DND-41 (cell line): ENCODE results near the gene ATG5.

Source experiments
- EZH2 ChIP-seq: IDR thresholded peaks from 3 replicates; pipeline ENCODE4 v1.6.1; 2012; ENCODE audit warnings: borderline replicate concordance, low read depth, mild to moderate bottlenecking, moderate library complexity, low read length, inconsistent platforms; ENCODE audit not compliant: severe bottlenecking
- TF ChIP-seq, protein P1 (sequence below): IDR thresholded peaks from 2 replicates; pipeline ENCODE4 v1.5.1; 2012; ENCODE audit warnings: borderline replicate concordance, low read length, moderate library complexity, mild to moderate bottlenecking; ENCODE audit not compliant: poor library complexity, severe bottlenecking; ENCODE audit errors: extremely low read depth

DNA sequence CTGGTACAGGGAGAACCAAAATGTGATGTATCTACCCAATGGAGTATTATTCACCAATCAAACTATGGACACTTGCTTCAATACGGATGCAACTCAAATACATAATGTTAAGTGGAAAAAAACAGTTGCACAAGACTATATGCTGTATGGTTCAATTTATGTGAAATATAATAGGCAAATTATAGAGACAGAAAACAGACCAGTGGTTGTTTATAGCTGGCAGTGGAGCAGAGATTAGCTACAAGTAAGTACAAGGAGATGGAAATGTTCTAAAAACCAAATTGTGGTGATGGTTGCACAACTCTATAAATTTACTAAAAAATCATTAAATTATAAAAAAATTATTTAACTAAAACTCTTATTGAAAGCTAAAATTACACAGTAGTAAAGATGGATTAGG lies 126.2 kb downstream of the ATG5 start:
- TF ChIP-seq, protein P1, sequence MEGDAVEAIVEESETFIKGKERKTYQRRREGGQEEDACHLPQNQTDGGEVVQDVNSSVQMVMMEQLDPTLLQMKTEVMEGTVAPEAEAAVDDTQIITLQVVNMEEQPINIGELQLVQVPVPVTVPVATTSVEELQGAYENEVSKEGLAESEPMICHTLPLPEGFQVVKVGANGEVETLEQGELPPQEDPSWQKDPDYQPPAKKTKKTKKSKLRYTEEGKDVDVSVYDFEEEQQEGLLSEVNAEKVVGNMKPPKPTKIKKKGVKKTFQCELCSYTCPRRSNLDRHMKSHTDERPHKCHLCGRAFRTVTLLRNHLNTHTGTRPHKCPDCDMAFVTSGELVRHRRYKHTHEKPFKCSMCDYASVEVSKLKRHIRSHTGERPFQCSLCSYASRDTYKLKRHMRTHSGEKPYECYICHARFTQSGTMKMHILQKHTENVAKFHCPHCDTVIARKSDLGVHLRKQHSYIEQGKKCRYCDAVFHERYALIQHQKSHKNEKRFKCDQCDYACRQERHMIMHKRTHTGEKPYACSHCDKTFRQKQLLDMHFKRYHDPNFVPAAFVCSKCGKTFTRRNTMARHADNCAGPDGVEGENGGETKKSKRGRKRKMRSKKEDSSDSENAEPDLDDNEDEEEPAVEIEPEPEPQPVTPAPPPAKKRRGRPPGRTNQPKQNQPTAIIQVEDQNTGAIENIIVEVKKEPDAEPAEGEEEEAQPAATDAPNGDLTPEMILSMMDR: no peak
- no peak for TF ChIP-seq EZH2
